ENCODE results near the gene HERC4.
A peak's percentile ranks its signal among the peaks of the same experiment; 100 is the strongest.

Gene HERC4

GRCh38 chr10:68074775-68075549, at the start of gene HERC4:
Gene HERC4, minus strand, starts transcription at chr10:68075283. Its CDS starts 2,175 bp downstream, at chr10:68073108.
- peak; percentile 85 for DNase-seq
- in situ Hi-C loops (cut with MboI; ENCODE audit: low pct_unique_long_range_greater_than_20kb, low sequenced_read_pairs): no loop called here

- DNase-seq: no peak
- in situ Hi-C loops (cut with MboI; ENCODE audit: low pct_unique_long_range_greater_than_20kb, low sequenced_read_pairs): no loop called here
Measured at GRCh38 chr10:68124718-68125117, 49.6 kb upstream of the HERC4 start.

- no peak for DNase-seq
- in situ Hi-C loops (cut with MboI; ENCODE audit: low pct_unique_long_range_greater_than_20kb, low sequenced_read_pairs): no loop called here
Measured at GRCh38 chr10:68121852-68122251, 46.8 kb upstream of the HERC4 start.

GRCh38 chr10:68121020-68121743, 46.1 kb upstream of the HERC4 start:
- DNase-seq: no peak
- in situ Hi-C loops (cut with MboI; ENCODE audit: low pct_unique_long_range_greater_than_20kb, low sequenced_read_pairs): no loop called here

- no peak for DNase-seq
- in situ Hi-C loops (cut with MboI; ENCODE audit: low pct_unique_long_range_greater_than_20kb, low sequenced_read_pairs): no loop called here
Measured at GRCh38 chr10:68118657-68119056, 43.6 kb upstream of the HERC4 start.

GRCh38 chr10:68112837-68113236, 37.8 kb upstream of the HERC4 start:
- no peak for DNase-seq
- in situ Hi-C loops (cut with MboI; ENCODE audit: low pct_unique_long_range_greater_than_20kb, low sequenced_read_pairs): no loop called here

- no peak for DNase-seq
- in situ Hi-C loops (cut with MboI; ENCODE audit: low pct_unique_long_range_greater_than_20kb, low sequenced_read_pairs): no loop called here
Measured at GRCh38 chr10:68111584-68111983, 36.5 kb upstream of the HERC4 start.

- in situ Hi-C loops (cut with MboI; ENCODE audit: low pct_unique_long_range_greater_than_20kb, low sequenced_read_pairs): no loop called here
- no peak for DNase-seq
Measured at GRCh38 chr10:68110027-68110426, 34.9 kb upstream of the HERC4 start.

GRCh38 chr10:68109331-68109730, 34.2 kb upstream of the HERC4 start, which contains the start of gene MYPN:
Gene MYPN, plus strand, starts transcription at chr10:68109488. Its CDS starts 11,951 bp downstream, at chr10:68121439.
- in situ Hi-C loops (cut with MboI; ENCODE audit: low pct_unique_long_range_greater_than_20kb, low sequenced_read_pairs): no loop called here
- DNase-seq: no peak

- in situ Hi-C loops (cut with MboI; ENCODE audit: low pct_unique_long_range_greater_than_20kb, low sequenced_read_pairs): no loop called here
Measured at GRCh38 chr10:68108653-68109052, 33.6 kb upstream of the HERC4 start.

GRCh38 chr10:68108051-68108450, 33.0 kb upstream of the HERC4 start:
- in situ Hi-C loops (cut with MboI; ENCODE audit: low pct_unique_long_range_greater_than_20kb, low sequenced_read_pairs): no loop called here

More at GRCh38 chr10:68108653-68109052, 33.6 kb upstream of the HERC4 start:
- no peak for DNase-seq

GRCh38 chr10:68107651-68108050, 32.6 kb upstream of the HERC4 start:
- in situ Hi-C loops (cut with MboI; ENCODE audit: low pct_unique_long_range_greater_than_20kb, low sequenced_read_pairs): no loop called here
- no peak for DNase-seq

More at GRCh38 chr10:68108051-68108450, 33.0 kb upstream of the HERC4 start:
- no peak for DNase-seq

GRCh38 chr10:68106656-68107055, 31.6 kb upstream of the HERC4 start:
- no peak for DNase-seq
- in situ Hi-C loops (cut with MboI; ENCODE audit: low pct_unique_long_range_greater_than_20kb, low sequenced_read_pairs): no loop called here

- in situ Hi-C loops (cut with MboI; ENCODE audit: low pct_unique_long_range_greater_than_20kb, low sequenced_read_pairs): no loop called here
- DNase-seq: no peak
Measured at GRCh38 chr10:68105820-68106219, 30.7 kb upstream of the HERC4 start.

- DNase-seq: no peak
- in situ Hi-C loops (cut with MboI; ENCODE audit: low pct_unique_long_range_greater_than_20kb, low sequenced_read_pairs): no loop called here
Measured at GRCh38 chr10:68103901-68104300, 28.8 kb upstream of the HERC4 start.

- no peak for DNase-seq
- in situ Hi-C loops (cut with MboI; ENCODE audit: low pct_unique_long_range_greater_than_20kb, low sequenced_read_pairs): no loop called here
Measured at GRCh38 chr10:68103261-68103878, 28.3 kb upstream of the HERC4 start.

GRCh38 chr10:68101066-68101465, 26.0 kb upstream of the HERC4 start:
- in situ Hi-C loops (cut with MboI; ENCODE audit: low pct_unique_long_range_greater_than_20kb, low sequenced_read_pairs): no loop called here
- no peak for DNase-seq

- DNase-seq: no peak
Measured at GRCh38 chr10:68099736-68100135, 24.7 kb upstream of the HERC4 start.

GRCh38 chr10:68096913-68097516, 21.9 kb upstream of the HERC4 start:
- in situ Hi-C loops (cut with MboI; ENCODE audit: low pct_unique_long_range_greater_than_20kb, low sequenced_read_pairs): no loop called here
- DNase-seq: no peak

More at GRCh38 chr10:68099736-68100135, 24.7 kb upstream of the HERC4 start:
- in situ Hi-C loops (cut with MboI; ENCODE audit: low pct_unique_long_range_greater_than_20kb, low sequenced_read_pairs): no loop called here

GRCh38 chr10:68095153-68095552, 20.1 kb upstream of the HERC4 start:
- DNase-seq: no peak
- in situ Hi-C loops (cut with MboI; ENCODE audit: low pct_unique_long_range_greater_than_20kb, low sequenced_read_pairs): no loop called here
